Stomach (tissue), 4 donors: ENCODE data around the gene ZNF880.

Source experiments
- CTCF ChIP-seq, 7 experiments: fragments of 450-650 bp in 4 of 7; fragments of 200-600 bp in 3 of 7; sonication (generic) in 3 of 7; IDR thresholded peaks; one replicate each; pipeline ENCODE4 v1.5.1; 2016 to 2019; ENCODE audit warnings: antibody characterized with exemption in 7 of 7, control low read depth in 2 of 7, mild to moderate bottlenecking in 1 of 7
- EP300 ChIP-seq: sonication (generic); formaldehyde crosslinking; IDR thresholded peaks from one replicate; pipeline ENCODE4 v1.6.1; 2017; ENCODE audit warnings: antibody characterized with exemption
- POLR2A ChIP-seq, 4 donors: fragments of 450-650 bp; IDR thresholded peaks; one replicate each; pipeline ENCODE4 v1.6.1; 2016; ENCODE audit warnings: antibody characterized with exemption in 4 of 4, control low read depth in 2 of 4, mild to moderate bottlenecking in 1 of 4, moderate library complexity in 1 of 4
- POLR2AphosphoS5 ChIP-seq, 3 donors: sonication (generic); formaldehyde crosslinking; IDR thresholded peaks; one replicate each; pipeline ENCODE4 v1.6.1; 2016; ENCODE audit warnings: antibody characterized with exemption in 3 of 3

DNA sequence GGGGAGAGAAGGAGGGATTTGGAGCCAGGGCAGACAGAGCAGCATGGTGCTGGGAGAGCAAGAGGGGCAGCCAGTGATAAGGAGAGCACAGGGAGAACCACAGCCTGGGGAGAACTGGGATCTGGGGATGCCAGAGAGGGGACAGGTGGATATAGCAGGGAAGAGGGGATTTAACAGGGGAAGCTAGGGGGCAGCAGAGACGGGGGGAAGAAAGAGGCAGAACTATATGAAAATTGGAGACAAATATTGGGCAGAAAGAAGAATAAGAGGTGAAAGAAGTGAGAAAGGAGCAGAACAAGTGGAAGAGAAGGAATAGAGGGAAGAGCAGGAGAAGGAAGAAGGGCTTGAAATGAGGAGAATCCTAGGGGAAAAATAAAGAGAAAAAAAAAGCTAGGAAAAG lies 21.4 kb downstream of the ZNF880 start:
- no peak for TF ChIP-seq POLR2AphosphoS5 (IDR thresholded peaks at IDR 0.05)
- no peak for TF ChIP-seq CTCF (IDR thresholded peaks at IDR 0.05)
- no peak for TF ChIP-seq POLR2A (IDR thresholded peaks at IDR 0.05)
- TF ChIP-seq EP300: no peak
